LNCaP clone FGC (cell line): ENCODE data around the gene CHCHD6.

Experiments used
- DNase-seq: peaks from one replicate; pipeline ENCODE4 v3.0.0-alpha.2; 2011; ENCODE audit warnings: low read depth
- H3K4me3 ChIP-seq: 2 replicates; pipeline ENCODE4 v1.5.1; 2011; ENCODE audit warnings: mild to moderate bottlenecking, low read depth, low read length, control low read depth
- CTCF ChIP-seq: IDR thresholded peaks from 2 replicates; pipeline ENCODE4 v1.5.1; 2012; ENCODE audit warnings: mild to moderate bottlenecking; ENCODE audit not compliant: control insufficient read depth, insufficient read depth; ENCODE audit errors: extremely low read depth

The CHCHD6 gene

DNA sequence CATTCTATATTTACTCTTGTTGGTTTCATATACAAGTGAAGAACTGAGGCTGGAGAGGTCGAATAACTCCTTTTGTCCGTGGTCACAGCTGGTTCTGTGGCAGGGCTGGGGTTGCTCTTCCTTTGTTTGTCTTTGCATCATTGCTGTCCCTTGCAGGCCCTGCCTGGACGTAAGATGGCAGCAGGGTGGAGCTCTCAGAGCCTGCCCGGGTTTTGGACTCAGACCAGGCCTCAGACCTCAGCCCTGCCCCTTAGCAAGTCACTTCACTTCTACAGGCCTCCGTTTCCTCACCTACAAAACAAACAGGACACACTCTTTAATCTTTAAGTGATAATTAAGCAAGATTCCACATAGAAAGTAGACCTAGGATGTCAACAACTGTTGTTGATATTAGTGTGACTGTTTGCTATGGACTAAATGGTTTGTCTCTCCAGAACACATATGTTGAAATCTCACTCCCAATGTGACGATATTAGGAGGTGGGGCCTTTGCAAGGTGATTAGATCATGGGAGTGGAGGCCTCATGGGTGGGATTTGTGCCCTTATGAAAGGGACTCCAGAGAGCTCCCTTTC is 213.3 kb downstream of the CHCHD6 start:
- no peak overlapping the region for H3K4me3 ChIP-seq
- TF ChIP-seq CTCF = no peak
- no peak for DNase-seq

DNA sequence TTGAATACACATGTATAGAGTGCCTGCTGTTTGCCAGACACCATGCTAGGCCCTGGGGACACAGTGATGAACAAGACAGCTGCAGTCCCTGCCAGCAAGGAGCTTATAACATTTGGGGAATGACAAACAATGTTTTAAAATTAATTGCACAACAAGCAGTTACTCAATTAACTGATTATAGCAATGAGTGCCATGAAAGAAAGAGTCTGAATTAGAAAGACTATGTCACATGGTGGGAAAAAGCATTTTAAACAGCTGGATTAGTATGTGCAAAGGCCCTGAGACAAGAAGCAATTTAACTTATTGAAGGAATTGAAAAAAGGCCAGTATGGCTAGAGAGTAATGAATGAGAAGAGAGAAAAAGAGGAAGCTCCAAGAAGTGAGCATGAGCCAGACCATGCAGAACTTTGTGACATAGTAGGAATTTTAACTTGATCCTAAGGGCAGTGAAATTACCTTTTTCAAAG is 214.3 kb downstream of the CHCHD6 start:
- H3K4me3 ChIP-seq = no peak overlapping the region
- TF ChIP-seq CTCF = no peak
- no peak for DNase-seq

- DNase-seq = no peak
- no peak overlapping the region for H3K4me3 ChIP-seq
- TF ChIP-seq CTCF = no peak
Measured at GRCh38 chr3:126921085-126921824, 217.2 kb downstream of the CHCHD6 start.

GRCh38 chr3:126922466-126922865 is 218.4 kb downstream of the CHCHD6 start:
- no peak for TF ChIP-seq CTCF
- H3K4me3 ChIP-seq = no peak overlapping the region
- no peak for DNase-seq

DNA sequence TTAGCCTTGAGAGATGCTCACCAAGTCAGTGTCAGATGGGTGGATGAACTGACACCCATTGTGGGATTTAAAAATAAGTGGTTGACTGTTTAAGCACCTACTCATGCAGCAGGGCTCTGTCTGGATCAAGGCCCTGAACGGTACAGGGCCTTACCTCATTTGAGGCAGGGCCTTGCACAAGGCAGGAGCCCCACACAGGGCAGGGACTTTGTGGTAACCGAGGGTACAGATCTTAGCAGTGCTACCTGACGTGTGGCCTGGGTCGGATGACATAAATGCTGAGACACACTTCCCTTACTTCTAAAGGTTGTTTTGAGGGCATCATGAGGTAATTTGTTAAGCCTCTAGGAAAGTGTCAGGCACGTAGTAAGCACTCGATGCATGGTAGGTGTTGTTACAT is 219.4 kb downstream of the CHCHD6 start:
- no peak for TF ChIP-seq CTCF
- no peak for DNase-seq
- H3K4me3 ChIP-seq = no peak overlapping the region

DNA sequence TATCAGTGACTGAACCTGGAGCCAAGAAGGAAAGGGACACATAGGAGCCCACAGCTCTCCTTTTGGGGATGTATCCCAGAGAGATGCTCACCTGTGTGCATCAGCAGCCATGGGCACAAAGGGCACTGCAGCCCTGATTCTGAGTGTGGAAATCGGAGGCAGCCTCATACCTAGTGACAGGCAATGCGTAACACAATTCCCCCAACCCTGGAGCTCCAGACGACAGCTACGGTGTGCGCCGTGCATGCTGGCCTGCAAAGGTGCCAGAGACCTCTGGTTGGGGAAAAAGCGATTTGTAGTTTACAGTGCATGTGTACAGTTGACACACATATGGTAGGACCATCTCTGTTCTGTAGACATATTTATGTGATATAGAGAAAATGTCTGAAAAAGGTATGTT is 219.9 kb downstream of the CHCHD6 start:
- DNase-seq = no peak
- no peak overlapping the region for H3K4me3 ChIP-seq
- TF ChIP-seq CTCF = no peak
